ENCODE data around the gene CCNE1.
A peak's percentile ranks its signal among the peaks of the same experiment; 100 is the strongest.
"Not testable (repeated sequence)": the region's sequence is repeated elsewhere in the genome, so short reads cannot be mapped to it uniquely, and the experiment has no call there.

The CCNE1 gene

DNA sequence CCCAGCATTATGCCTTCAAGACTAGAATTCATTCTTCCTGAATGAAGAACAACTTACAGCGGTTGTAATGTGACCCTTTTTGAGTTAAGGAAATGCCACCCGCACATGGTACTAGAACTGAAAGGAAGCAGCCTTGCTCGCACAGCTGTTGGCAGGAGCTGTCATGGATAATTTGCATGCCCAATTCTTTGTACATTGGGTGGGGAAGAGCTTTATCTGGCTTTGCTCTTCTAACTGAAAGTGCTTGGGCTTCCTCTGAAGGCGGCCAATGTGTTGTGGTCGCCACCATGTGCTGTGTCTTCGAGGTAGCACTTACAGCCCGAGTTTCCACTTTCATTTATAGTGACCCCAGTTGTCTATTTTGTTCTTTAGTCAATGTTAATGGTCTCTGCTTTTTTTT is 3.4 kb downstream of the CCNE1 start:
- DNase-seq (ENCODE audit: low read depth), result no peak

DNA sequence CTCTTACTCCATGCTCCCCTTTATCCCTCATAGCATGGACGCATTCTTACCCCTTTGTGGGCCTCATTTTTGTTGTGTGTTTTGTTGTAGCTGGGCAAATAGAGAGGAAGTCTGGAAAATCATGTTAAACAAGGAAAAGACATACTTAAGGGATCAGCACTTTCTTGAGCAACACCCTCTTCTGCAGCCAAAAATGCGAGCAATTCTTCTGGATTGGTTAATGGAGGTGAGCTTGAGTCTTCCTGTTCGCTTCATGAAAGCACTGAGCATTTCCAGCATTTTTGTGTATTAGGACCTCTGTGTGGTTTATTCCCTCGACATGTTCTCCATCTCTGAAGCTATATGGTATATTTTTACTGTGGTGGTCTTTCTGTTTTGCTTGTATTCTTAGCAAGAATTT is 5.5 kb downstream of the CCNE1 start:
- no peak for DNase-seq (ENCODE audit: low read depth)

DNA sequence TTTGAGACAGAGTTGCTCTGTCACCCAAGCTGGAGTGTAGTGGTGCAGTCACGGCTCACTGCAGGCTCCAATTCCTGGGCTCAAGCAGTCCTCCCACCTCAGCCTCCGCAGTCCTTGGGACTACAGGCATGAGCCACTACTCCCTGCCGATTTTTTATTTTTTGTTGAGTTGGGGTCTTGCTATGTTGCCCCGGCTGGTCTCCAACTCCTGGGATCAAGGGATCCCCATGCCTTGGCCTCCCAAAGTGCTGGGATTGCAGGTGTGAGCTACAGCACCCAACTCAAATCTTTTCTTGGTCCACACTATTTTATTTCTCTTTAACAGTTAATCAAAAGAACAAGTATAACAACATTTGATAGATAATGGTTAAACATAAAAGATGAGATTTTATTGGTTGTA is 7.5 kb downstream of the CCNE1 start:
- DNase-seq (ENCODE audit: low read depth), result no peak

DNA sequence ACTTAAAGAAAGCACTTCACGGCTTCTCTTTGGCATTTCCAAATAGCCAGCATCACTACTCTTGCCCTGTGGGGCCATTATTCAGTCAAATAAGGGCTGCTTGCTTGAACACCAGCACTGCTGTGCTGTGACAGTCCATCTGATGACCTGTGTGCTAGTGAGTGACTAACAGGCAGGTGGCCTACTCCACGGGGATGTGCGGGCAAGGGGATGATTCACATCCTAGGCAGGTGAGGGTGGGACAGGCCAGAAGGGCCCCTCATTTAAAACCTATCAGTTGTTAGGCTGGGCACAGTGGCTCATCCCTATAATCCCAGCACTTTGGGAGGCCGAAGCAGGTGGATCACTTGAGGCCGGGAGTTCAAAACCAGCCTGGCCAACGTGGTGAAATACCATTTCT is 8.2 kb downstream of the CCNE1 start:
- DNase-seq (ENCODE audit: low read depth), result no peak

DNA sequence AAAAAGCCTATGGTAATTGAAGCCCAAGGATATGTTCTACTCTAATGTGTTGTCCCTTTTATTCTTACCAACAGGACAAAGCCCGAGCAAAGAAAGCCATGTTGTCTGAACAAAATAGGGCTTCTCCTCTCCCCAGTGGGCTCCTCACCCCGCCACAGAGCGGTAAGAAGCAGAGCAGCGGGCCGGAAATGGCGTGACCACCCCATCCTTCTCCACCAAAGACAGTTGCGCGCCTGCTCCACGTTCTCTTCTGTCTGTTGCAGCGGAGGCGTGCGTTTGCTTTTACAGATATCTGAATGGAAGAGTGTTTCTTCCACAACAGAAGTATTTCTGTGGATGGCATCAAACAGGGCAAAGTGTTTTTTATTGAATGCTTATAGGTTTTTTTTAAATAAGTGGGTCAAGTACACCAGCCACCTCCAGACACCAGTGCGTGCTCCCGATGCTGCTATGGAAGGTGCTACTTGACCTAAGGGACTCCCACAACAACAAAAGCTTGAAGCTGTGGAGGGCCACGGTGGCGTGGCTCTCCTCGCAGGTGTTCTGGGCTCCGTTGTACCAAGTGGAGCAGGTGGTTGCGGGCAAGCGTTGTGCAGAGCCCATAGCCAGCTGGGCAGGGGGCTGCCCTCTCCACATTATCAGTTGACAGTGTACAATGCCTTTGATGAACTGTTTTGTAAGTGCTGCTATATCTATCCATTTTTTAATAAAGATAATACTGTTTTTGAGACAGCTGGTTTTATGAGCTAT is 12.0 kb downstream of the CCNE1 start:
- DNase-seq (ENCODE audit: low read depth), result no peak

DNA sequence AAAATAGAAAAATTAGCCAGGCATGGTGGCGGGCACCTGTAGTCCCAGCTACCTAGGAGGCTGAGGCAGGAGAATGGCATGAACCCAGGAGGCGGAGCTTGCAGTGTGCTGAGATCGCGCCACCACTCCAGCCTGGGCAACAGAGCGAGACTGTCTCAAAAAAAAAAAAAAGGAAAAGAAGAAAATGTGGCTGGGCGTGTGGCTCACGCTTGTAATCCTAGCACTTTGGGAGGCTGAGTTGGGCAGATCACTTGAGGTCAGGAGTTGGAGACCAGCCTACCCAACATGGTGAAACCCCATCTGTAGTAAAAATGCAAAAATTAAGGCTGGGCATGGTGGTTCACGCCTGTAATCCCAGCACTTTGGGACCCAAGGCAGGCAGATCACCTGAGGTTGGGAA is 13.5 kb downstream of the CCNE1 start:
- not testable (repeated sequence) for DNase-seq (ENCODE audit: low read depth)

DNA sequence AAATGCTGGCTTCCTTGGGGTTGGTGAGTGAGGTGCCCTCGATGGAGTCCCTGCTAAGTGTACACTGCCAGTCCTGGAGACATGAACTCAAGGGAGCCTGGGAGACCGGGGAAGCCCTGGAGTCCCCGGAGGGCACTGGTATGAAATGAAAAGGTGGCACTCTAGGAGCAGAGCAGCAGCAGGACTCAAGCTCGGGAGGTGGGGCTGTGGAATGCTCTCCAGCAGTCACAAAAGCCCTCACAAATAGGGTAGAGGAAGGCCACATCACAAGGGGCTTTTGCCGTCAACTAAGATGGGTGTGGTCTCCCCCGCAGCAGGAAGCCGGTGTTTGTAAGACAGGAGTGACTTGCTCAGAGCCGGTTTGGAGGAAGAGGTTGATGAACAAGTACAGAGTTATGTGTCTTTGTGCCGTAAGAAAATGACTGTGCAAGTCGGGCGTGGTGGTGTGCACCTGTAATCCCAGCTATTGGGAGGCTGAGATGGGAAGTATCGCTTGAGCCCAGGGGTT is 19.3 kb downstream of the CCNE1 start:
- peak; percentile 70 for DNase-seq (ENCODE audit: low read depth)

DNA sequence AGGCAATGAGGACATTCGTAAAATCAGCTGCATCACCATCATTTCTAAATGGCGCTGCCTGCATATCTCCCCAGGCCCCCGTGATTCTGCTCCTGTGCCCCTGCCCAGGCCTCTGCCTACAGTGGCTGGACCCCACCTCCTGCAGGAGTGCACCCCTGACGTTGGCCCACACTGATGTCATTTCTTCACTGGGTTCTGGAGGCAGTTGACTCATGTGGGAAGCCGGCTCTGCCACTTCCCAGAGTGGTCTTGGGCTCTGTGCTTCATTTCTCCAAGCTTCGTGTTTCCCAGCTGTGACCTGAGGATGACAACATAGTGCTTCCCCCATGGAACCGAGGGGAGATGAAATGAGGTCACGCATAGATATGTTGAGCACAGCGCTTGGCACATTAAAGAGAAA is 19.9 kb downstream of the CCNE1 start:
- DNase-seq (ENCODE audit: low read depth), result peak; percentile 20

DNA sequence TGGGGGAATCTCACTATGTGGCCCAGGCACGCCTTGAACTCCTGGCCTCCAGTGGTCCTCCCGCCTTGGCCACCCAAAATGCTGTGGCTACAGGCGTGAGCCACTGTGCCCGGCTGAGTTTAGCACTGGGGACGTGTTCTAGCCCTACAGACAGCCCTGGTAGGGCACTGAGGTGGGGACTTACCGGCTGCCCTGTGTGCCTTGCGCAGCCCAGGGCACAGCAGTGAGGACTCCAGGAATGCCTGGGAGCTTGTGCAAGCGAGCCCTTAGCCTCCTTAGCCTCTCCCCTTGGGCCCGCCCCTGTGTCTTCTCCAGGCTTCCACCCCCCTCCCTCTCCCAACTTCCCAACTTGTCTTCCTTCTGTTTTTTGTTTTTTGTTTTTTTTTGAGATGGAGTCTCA is 21.0 kb downstream of the CCNE1 start:
- DNase-seq (ENCODE audit: low read depth), result no peak

DNA sequence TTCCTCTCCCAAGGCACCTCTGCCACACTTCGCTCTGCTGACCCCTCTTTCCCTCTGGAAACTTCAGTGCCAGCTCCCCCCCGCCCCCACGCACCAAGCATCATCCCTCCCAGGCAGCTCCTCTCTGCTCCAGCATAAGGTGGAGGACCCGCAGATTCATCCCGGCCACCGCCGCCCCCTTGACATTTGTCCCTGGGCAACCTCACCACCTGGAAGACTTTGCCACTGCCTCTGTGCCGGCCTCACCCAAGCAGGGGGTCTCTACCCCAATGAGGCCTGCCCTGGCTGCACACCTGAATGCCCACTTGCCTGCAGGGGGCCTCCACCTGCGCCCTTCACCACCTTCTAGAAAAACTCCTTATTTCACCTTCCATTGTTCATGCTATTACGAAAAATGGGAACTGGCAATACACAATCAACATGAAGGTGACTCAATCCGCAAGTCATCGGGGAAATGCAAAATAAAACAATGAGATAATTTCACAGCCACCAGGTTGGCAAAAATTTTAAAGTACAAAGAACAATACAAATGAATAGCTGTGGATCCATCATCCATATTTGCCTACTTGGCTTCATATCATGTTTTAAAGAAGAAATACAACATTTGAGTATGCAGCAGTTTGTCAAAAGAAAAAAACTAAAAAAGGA is 21.9 kb downstream of the CCNE1 start:
- DNase-seq (ENCODE audit: low read depth), result no peak

DNA sequence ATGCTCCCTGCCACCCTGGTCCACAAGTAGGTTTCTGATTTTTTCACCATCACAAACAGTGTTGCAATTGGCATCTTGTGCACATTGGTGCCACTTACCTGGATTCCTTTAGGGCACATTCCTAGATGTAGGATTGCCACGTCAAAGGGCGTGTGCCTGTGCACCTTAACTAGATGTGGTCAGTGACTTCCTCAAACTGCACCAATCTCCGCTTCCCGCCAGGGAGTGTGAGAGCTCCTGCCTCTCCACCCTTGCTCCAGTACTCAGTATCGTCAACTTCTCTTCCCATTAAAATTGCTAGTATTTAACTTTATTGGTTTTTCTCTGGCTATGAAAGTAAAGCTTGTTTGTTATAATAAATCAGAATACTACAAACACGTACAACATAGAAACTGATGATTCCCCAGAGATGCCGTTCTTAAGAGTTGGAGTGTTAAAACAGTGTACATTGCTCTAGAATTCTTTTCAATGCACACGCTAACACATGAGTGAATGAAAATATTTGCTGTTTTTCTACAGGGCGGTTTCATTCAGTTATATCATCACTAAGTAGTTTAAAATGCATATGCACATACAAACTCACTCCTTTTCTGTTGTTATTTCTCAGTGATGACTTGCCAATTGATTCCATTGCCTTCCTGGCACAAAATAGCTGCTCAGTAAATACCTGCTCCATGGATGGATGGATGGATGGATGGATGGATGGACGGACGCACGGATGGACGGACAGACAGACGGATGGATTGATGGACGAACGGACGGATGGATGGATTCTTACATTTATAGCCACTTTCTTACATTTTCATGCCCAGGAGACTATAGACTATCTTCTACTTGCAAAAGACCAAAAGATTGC is 23.4 kb downstream of the CCNE1 start:
- no peak for DNase-seq (ENCODE audit: low read depth)

DNA sequence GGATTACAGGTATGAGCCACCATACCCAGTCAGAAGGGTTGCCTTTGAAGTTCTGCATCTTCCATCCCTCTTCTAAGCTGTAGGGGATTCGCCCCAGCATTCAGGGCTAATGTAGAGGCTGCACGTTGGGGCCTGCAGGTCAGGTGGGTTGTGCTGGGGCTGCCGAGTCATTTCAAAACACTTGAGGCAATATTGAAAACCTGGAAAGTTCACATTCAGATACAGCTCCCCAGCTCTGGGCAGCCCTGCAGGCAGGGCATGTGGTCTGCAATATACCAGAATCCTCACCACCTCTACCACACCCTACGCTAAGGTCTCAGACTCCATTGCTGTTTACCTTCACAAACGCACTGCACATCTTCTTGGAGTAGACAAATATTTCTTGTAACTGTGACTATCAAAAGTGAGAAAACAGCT is 24.6 kb downstream of the CCNE1 start:
- DNase-seq (ENCODE audit: low read depth), result no peak

DNA sequence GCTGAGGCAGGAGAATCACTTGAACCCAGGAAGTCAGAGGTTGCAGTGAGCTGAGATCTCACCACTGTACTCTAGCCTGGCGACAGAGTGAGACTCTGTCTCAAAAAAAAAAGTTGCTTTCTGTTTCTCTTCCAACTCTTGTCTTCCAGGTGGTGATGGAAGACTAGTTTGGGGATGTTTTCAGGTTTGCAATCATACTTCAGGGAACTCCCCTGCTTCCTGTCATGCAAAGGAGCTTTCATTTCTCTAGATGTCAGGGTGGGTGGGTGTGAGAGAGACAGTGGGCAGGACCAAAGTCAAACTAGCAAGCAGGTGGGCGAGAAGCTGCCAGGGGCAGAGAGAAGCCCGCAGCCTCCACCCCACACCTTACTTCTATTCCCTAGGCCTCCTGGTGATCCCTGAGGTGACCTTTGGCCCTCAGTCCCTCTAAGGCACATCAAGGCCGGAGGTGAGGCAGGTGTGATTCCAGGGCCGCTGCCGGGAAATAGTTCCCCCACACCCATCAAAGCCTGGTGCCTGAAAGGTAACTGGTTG is 25.7 kb downstream of the CCNE1 start:
- DNase-seq (ENCODE audit: low read depth), result no peak

DNA sequence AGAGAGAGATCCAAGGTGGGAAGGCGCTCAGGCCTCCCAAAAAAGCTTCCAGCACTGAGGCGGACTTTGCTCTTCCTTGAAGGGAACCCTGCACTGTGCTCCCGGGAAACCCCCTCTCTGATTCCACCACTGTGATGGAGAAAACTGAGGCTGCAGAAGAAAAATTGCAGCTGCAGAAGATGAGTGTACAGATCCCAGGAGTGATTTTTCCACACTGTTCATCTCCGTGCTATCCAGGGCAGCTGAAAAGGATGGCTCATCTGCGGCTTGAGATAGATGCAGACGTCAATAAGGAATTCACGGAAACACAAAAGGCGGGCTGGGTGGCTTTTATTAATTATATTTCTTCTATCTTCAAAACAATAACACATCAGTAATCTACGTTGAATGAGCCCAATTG is 26.2 kb downstream of the CCNE1 start:
- DNase-seq (ENCODE audit: low read depth), result no peak

DNA sequence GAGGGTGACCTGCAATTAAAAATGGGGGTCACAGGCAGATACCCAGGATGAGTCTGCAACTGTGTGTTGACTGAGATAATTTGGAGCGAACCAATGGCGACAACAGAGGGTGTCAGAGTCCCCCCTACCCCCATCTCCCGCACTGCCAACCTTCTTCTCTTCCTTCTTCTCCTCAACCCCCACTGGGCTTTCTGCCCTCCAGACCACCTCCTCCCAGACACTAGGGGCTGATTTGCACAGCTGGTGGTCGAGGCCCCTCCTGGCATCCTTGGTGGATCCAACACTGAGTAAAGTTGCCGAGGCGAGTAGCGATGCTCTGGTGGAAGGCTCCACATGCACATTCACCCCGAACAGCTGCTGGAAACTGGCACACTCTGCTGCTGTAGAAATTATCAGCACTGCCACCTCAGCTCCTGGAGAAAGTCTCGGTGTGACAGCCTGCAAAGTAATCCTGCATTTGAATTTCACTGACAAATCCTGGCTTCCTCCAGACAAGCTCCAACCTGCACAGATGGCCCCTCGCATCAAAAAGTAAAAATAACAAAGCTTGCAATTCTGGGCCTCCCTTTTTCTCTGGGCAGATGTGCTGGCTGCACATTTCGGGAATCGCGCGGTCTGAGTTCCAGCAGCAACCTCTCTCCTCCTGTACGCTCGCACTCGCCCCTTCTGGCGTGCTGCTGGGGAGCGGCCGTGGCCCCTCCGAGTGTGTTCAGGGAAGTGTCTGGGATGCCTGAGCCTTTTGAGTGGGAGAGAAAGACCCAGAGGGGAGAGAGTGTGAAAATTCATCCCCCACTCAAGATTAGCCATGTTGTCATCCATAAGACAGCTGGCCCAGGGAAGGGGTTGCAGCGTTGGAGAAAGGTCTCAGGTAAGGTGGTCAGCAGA is 28.5 kb downstream of the CCNE1 start:
- DNase-seq (ENCODE audit: low read depth), result no peak

DNA sequence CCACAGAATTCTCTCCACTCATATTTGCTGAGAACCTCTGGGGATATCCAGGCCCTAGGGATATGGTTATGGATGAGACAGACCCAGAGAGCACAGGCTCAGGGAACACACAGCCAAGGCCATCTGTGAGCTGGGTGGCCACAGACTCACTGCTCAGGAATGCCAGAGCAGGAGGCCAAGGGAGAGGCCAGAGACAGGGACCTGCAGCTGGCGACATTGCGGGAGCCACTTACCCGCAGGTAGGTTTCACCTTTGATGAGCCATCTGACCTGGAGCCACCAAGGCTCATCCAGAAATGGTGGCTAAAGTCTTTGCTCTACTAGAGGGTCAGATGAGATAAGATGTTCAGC is 29.4 kb downstream of the CCNE1 start:
- DNase-seq (ENCODE audit: low read depth), result peak; percentile 52

DNA sequence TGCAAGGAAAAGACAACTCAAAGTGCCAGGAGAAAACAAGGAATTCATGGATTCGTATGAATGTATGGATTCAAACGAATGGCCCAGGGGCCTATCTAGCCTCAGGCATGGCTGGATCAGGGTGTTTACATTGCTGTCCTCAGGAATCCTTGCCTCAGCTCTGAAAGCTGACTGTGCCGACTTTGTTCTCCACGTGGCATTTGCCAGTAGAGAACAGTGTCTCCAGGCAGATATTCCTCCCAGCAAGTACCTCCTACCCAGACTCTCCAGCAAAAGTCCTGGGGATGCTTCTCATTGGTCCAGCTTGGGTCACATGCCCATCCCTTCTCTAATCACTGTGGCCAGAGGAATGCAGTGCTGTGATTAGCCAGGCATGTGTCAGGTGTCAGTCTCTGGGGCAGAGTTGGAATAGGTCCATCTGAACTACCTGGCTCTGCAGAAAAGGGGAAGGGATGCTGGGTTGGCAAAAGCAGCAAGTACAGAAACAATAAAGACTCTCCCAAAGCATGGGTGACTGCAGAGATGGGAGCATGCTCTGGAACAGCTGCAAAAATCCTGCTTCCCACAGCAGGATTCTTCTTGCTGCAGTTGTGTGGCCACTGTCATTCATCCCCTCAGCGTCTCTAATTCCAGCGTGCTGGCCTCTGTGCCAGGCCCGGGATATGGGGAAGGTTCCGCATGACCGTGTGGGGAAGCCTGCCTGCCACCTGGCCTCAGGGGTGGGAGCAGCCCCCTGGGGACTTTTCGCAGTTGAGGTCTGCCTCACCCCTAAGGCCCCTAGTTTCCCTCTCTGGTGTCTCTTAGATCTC is 30.0 kb downstream of the CCNE1 start:
- DNase-seq (ENCODE audit: low read depth), result peak; percentile 71

DNA sequence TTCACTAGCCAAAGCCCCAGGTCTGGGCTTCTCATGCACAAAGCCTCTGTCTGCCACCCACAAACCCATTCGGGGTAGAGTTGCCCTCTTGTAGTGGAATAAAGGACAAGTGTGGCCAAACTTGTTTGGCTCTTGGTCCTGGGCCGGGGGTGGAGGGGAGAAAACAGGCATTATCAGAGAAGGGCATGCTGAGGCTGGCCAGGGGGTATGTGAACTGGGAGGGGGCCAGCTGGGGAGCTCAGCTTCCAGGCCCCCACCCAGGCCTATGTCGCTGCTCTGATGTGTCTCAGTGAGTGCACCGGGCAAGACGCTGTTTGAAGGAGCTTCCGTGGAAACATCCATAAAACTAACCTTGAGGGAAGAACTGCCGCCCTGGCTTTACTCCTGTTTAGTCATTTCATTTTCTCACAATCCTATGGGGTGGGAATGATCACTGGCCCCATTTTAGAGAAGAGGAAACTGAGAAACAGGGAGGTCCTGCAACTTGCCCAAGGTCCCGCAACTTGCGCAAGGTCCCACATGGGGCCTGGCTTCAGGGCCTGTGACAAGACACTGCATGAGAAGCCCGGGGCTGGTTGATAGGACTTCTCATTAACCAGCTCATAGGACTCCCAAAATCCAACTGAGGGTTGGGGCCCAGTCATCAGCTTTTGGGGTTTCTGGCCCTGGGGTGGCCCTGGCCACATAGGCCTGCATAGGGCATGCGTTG is 30.8 kb downstream of the CCNE1 start:
- no peak for DNase-seq (ENCODE audit: low read depth)

DNA sequence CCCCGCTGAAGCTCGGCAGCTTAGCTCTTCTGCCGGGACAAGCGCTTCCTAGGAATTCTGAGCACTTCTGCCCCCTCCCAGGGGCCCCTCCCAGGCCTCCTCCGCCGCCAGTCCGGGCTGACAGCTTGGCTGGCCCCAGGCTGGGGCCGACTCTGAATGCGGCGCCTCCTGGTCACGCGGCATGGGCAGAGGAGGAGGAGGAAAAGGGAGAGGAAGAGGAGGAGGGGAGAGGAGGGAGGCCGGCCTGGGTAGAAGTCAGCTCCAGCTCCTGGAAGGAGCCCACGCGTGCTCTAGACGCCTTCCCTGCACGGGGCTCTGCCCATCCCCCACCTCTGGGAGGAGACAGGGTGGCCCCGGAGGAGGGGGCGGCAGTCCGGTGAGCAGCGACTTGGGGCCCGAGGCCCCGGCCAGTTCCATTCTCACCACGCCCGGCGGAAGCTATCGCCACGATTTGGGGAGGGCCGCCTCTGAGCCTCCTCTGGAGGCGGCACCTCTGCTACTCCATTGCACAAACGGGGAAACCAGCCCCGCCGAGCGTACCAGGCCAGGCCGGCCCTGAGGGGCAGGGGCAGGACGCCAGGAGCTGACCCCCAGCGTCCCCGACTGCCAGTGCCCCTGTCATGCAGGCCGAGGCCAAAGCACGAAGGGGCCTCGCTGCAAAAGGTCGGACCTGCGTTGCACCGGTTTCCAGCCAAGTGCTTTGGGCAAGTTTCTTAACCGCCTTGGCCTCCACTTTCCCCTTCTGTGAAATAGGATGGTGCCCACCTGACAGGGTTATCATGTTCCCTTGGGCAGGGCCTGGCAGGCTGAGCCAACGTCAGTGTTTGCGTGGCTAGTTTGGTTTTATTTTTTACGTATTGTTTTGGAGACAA is 31.6 kb downstream of the CCNE1 start:
- DNase-seq (ENCODE audit: low read depth), result no peak

All from ELR (cell line).